HCEC 1CT (cell line): ENCODE data around the gene KIF5A.

Experiments
- DNase-seq: peaks from one replicate; pipeline ENCODE4 v3.0.0-alpha.2; 2017

The KIF5A gene

DNA sequence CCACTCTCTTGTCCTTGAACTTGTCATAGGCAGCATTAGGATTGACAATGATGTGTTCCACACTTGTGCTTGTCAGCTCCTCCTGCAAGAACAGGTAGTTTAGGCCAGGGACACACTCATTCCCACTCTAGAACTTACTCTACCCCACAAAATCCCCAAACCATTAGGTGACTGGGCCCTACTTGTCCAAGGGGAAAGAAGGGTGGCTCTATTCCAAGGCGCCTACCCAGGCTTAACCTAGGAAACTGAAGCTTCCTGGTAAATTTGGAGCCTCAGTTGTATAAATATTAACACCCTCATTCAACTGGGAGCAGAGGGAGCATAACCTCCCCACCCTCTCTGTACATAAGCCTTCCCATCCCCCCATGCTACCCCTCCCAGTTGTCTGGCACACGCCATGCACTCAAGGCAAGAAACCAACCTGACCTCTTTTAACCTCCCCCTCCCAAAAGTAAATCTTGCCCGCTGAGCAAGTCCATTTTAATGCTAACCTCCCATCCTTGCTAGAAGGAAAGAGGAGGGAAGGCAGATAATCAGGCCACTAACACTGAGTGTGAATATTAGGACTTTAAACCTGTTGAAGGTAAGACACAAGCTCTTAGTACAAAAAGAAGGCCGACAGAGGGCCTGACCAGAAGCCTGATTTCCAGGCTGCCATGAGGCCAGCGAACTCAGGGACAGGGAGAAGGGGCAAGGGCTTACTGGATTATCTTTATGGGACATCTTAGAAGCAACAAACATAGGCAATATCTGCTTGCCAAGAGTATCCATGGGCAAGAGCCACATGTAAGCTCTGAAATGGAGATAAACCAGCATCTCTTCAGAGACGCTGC, 13.9 kb upstream of the KIF5A start:
- no peak for DNase-seq

DNA sequence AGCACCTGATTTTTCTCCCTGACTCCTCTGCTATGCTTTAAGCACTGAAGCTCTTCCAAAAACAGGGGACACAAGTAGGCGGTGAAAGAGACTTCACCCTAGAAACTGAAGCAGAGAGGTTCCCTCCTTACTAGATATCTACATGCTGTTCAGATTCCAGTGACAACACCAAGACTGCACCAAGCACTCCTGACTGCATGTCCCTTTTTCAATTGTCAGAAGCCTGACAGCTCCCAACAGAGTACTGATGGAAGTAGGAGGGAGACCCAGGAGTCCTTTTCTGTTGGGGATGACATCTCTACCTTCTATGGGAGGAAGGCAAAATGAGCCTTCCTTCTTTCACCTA, 13.3 kb upstream of the KIF5A start:
- no peak for DNase-seq

DNA sequence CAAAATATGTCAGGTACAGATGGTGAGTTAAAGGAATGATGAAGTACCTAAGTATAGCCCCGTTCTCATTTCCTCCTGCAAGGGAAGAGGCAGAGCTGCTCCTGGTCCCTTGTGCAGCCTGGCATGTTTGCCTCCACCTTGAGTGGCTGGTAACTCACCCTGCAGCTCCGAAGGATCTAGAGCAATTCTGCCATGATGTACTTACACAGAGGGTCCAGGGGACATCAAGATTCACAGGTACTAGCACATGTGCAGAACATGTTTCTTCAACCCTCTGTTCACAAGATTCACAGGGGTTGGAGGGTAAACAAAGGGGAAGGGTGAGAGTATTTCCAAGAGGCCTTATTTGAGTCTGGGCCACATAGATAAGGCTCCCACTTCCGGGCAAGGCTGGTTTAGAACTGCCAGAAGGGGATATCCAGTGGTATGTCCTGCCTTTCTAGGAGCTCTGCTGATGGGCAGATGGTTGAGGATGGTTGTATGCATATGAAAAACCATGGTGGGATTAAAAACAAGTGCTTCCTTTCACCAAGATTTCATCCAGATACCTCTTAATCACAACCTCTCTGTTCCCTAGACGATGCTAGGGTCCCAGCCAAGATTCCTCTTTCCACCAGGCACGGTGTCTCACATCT, 10.6 kb upstream of the KIF5A start:
- no peak for DNase-seq

DNA sequence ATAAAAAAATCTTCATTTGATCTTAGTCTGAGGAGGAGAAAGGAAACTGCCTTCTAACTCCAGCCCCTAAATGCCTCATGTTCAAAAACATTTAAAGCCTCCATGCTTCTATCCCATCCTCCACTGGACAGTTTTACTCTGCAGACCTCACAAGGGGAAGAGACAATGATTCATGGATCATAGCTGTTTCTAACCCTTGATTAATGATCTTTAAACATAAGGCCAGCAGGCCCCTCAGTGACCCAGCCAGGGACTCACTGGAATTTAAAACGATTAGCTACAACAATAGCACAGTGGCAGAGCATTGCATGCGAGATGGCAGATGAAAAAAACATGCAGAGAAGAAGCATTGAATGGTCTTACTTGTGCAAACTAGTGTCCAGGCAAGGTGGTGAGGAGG, 8.8 kb upstream of the KIF5A start:
- no peak for DNase-seq

DNA sequence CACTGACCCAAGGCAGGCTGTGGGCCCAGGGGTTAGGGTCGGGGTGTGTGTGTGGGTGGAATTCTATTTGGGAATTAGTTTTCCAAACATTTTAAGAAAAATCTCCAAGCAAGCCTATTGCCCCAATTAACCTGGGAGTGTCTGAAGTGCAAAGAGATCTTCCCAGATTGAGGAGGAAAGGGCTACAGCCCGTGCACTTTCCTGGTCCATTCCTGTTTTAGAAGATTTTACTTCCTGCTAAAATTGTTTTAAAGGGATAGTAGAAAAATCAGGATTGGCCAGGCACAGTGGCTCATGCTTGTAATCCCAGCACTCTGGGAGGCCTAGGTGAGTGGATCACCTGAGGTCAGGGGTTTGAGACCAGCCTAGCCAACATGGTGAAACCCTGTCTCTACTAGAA, 8.1 kb upstream of the KIF5A start:
- no peak for DNase-seq

DNA sequence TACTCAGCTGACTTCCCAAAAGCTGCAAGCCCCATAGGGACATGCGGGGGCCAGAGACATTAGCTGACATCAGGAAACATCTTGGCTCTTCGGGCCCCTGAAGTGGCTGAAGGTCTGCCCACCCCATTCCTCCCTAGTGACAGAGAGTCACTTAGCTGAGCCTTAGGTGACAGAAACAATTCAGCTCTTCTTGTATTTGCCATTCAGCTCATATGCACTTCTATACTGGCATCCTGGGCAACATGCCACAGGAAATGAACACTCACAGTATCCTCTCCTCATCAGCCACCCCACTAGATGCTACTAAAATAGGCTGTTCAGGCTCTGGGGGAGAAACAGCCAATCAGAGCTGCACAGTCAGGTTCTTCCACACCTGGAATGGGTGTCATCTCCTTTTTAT, 6.3 kb upstream of the KIF5A start:
- DNase-seq, result no peak

DNA sequence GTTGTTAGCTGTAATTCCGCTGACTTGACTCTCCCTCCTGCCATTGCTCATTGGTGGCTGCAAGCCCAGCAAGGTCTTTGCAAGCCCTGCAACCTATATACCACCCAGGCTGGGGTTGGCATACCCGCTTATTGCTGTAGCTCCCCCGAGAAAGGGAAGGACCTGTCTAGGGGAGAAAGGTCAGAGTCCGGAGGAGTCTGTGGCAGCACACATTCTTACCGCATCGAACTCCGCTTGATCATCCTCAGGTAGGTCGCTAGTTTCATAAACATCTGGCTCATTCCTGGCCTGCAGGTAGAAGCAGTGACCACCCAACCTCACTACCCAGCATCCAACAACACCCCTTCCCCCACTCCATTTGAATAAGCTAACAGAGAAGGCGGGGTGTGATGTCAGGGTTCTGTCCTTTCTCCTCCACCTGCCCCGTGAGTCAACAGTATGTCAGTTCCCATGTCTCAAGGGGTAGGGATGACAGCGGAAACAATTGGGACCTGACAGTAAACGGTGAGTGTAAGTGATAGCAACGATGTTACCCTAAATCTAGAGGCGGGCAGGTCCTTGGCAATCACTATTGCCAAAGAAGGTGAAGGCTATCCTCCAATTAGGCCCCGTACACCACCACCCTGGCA, 3.9 kb upstream of the KIF5A start:
- no peak for DNase-seq

DNA sequence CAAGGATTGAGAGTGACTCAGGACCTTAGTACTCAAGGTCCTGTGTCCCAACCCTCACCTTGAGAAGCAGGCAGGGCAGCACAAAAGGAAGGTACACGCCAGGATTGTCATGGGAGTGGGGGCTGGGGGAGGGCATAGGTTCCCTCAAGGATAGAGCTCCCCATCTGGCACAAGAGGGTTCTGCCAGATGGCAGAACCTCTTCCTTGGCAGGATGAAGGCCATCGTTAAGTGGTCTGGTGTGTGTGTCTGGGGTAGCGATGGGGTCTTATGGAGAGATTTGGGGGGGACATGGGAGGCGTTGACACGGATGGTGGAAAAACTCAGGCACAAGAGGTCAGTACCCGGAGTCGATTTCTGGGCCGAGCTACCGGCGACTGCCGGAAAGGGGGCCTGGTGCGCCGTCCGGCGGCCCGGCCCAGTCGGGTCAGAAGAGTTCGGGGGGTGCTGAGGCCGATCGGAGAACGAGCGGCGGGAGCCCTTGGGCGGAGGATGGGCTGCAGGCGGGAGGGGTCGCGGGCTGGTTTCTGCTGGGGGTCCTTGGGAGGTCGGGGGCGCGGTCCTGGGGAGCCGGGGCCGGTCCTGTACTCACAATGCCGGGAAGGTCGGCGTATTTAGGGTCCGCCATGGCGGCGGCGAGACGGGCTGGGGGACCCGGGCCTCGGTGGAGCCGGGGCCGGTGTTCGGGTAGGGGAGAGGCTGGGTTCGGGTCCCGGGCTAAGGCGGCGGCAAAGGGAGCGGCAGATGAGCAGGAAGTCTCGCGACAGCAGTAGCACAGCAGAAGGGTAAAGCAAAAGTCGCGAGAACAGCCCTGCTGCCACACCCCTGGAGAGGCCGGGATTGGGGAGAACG, 3.2 kb upstream of the KIF5A start, which contains the start of gene DCTN2:
TSS of gene DCTN2 (minus strand) at position 755 of the 850 bp plus-strand sequence. CDS start at position 626, 129 bp downstream.
- peak; percentile 98 for DNase-seq

DNA sequence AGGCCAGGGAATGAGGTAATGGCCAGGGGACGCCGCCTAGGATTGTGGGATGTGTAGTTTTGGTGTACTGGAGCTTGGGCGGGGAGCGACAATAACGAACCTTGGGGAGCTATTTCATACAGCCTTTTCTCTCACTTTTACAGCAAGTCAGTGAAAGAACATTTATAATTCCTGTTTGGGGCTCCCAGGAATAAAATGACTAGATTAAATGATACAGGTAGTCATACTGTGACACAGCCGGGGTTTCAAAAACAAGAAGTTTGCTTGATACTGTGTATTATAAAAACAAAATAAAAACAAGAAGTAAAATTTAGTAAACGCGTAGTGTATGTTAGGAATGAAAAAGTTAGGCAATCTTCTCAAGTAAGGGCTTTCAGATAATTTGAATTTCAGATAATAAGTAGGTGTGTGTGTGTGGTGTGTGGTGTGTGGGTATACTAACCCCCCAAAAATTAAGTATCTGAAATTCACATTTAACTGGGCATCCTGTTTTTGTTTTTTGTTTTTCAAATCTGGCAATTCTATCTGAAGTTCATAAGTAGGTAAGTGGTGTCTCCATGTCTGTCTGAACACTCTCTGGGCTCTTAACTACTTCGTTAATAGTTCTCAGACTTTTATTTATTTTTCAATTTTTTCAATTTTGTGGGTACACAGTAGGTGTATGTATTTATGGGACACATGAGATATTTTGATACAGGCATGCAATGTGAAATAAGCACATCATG, 2.4 kb upstream of the KIF5A start:
- DNase-seq, result no peak

DNA sequence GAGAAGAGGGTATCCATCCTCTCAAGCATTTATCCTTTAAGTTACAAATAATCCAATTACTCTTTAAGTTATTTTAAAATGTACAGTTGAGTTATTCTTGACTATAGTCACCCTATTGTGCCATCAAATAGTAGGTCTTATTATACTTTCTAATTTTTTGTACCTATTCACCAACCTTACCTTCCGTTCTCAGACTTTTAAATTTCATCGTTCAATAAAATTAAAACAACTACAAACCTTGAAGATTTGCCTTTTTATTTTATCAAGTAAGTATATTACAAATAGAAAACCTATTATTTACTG, 1.9 kb upstream of the KIF5A start:
- DNase-seq, result no peak

DNA sequence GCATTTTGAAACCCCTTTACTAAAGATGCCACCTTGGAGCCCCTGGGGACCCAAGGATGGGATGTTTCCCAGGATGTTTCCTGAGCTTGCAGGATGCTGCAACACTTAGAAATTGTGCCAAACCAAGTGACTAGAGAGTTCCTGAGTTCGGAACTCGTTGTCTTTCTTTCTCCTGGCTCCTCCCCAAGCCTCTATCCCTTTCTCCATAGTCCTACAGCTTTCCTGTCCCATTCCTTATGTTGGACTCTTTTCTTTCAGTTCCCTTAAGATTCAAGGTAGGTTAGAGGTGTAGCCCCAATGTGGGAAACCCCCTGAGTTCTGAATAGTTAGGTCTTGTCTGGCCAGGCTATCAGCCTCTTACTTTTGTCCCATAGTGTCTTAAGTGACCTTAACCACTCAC, 1.4 kb upstream of the KIF5A start:
- no peak for DNase-seq

DNA sequence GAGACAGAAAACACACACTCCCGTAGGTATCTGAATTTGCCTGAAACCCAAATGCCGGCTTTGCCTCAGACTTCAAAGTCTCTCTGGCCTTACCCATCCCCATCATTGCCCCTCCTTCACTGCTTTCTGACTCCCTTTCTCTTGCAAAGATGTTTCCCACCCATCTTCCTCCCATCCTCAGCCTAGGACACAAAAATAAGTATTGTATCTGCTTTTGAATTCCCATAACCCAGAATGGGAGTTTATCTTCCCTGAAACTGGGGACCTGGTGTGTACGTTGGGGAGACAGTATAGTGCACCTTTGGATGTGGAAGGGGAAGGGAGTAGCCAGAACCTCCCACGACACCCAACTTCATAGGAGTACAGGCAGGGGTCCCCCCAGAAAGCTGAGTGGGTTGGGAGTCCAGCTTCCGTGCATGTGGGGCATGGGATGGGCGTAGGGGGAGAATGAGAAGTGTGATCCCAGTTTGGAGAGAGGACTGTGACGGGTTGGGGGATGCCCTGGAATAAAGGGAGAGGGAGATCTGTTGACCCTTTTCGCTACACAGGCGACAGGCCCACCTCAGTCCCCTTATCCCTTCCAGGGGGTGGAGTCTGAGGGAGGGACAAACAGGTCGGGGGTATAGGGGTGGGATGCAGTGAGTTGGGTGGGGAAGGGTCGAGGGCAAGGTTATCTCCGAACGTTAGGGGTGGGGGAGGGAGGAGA, 488 bp upstream of the KIF5A start:
- DNase-seq, result no peak

DNA sequence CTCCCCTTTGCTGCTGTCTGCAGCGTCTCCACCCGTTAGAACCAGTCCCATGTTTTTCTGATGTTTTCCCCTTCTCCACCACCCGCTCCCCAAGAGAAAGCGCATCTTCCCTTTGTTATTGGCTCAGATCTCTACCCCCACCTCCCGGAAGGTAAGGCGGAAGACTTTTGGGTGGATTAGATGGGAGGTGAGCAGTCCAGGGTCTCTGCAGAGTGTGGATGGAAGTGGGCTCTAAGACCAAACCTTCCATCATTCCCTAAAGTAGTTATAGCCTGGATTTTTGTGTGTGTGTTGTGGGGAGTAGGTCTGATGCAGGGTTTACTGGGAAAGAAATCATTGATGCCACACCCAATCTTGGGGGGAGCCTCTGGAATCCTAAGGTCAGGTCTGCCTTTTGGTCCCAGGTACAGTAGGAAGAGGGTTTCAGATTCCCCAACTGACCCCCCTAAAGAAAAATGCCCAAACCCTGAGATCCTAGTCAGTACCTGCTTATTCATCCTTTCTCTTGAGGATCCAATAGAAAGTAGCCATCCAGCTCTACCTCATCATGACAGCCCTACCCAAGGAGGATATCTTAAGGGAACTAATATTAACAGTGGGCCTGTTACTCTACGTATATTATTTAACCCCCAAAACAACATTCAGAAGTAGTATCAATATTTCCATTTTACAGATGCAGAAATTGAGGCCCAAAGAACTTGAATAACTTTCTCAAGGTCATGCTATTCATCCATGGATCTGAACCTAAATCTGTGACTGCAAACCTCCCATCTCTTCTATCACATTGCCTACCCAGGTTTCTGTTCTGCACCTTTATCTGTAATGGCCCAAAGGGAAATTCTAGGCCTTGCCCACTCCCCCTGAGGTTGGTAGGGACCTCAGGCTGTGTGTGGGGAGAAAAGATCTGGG, 1.1 kb downstream of the KIF5A start:
- no peak for DNase-seq

DNA sequence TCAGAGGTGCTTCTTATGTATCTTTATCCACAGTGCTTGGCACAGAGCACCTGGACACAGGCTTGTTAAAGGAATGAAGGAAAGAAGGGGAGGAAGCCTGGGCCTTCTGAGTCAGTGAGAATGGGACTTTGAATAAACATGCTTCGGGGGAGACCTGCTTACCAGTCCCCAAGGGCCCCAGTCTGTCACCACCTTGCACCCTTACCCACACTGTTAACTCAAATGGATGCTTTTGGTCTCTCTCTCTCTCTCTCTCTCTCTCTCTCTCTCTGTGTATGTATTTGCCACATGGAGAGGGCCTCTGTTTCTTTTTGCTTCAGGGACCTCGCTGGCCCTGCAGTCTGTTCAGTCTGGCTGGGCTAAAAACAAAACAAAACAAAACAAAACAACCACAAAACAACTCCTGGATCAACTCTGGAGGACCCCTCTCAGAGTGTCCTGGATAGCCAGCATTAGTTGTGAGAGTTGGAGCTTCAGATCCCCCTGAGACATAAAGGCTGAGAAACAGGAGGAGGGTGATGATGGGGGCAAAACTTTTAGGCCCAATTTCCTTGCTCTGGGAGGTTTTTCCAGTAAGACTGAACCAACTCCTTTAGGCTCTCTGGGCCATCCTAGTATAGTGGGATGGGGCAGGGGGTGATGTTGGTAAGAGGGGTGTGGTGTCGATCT, 1.9 kb downstream of the KIF5A start:
- DNase-seq, result no peak

DNA sequence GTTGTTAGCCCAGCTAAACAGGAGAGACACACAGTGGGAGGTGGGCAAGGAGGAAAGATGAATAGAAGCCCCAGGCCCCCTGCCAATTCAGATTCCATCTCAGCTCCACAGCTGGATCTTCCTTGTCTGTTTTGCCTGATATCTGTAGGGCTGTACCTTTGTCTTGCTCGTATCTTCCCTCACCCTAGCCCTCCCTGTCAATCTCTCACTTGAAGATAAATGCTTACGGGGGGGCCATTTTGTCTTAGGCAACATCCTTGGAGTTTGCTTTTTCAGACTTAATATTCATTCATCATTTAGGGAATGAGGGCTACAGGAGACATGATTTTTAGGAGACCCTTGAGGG, 2.4 kb downstream of the KIF5A start:
- no peak for DNase-seq

DNA sequence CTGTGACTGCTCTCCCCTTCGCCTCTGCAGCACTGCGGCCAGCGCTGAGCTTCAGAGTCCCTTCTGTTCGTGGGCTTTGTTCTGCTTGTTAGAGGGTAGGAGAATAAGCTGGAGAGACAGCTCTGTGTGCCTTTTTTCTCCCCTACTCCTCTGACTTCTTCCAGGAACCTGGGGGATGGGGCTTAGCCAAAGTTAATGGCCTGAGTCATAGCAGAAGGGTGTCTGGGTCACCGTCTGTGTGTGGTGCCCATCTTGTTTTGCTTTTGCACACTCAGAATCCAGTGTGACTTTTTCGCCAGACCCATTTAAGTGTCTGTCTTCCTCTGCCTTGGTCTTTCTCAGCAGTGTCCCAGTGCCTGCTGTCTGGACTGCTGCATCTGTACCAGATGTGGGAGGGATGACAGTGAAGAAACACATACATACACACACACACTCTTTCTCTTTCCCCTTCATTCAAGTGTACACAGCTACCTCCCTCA, 3.0 kb downstream of the KIF5A start:
- peak; percentile 12 for DNase-seq

DNA sequence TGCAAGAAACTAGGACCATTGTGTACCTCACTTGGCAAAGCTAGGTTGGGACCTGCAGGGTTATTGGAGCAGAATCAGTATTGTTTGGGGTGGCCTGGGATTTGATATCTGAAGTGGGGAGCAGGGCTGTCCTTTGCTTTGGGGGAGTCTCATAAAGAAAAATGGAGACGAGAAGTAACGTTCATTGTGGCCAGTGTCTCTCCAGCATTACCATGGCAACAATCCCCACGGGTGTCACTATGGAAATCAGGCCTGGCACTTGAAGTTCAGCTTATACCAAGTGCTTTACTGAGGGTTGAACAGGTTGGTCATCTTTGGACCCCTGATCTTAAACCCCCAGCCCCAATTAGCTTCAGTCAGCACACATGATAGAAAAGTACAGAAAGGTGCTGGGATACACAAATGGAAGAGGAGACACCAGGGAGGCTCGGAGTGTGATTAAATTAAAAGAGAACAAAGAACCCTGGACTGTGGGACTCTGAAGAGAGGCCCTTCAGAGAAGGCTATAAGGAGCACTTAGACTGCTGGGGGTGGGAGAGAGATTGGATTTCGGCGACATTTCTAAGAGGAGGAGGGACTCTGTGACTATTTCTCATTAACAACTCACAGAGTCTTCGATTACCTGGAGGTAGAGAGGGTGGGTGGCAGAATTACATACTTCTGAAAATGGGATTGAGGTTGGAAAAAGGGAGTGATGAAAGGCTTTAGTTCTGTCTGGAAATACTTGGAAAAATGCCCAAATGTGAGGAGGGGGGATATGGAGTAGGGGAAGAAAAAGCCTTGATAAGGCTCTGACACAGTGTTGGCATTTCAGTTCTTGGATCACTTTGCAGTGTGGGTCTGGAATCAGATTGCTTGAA, 3.7 kb downstream of the KIF5A start:
- no peak for DNase-seq

DNA sequence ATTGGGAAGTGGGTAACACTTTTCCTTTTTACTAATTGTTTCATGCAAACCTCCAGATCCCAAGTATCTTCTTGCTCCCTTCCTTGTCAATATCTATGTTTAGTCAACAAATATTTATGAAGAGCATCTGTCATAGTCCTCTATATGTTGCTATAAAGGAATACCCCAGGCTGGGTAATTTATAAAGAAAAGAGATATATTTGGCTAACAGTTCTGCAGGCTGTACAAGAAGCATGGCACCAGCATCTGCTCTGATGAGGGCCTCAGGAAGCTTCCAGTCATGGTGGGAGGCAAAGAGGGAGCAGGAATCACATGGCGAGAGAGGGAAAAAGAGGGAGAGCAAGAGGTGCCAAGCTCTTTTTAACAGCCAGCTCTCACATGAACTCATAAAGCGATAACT, 4.6 kb downstream of the KIF5A start:
- no peak for DNase-seq

DNA sequence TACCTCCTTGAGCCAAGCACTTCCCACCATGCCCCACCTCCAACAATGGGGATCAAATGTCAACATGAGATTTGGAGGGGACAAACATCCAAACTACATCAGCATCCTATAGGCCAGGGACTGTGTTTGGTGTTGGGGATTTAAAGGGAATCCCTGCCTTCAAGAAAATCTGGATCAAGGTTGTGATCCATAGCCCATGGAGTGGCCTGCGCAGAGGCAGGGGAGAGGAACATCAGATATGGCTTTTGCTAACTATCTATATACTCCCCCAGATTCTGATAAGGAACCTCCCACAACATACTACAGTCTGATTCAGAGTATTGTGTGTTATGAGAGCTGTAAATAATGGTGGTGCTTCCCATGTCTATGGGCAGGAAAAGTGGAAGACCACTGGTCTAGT, 5.1 kb downstream of the KIF5A start:
- no peak for DNase-seq
